SK-N-SH (cell line): ENCODE results near the gene SLC7A8. TPM values are rescaled to one million over a fixed set of nuclear protein-coding genes. Genes with fewer than 3 reads are reported as not detected.

Experiments used
- CTCF ChIA-PET: fragments of 300-600, 350-600 bp; formaldehyde crosslinking; extraction: SDS; loops from one replicate; lab custom pipeline; 2021; lab: Yijun Ruan, JAX
- POLR2A ChIA-PET: fragments of 350-600 bp; sonication (Branson Sonifier 250); formaldehyde crosslinking; extraction: SDS; loops from one replicate; lab custom pipeline; 2020; ENCODE audit warnings: antibody characterized with exemption, inconsistent platforms; lab: Yijun Ruan, JAX
- DNase-seq: peaks from one replicate; pipeline ENCODE4 v3.0.0; 2012
- H2AFZ ChIP-seq: fragments of 200-600 bp; sonication (generic); 2 replicates; pipeline ENCODE4 v1.8.1; 2016; ENCODE audit warnings: antibody characterized with exemption, mild to moderate bottlenecking, low read depth
- H3F3A ChIP-seq: fragments of 200-600 bp; sonication (generic); replicated peaks from 2 replicates; pipeline ENCODE3; 2016; ENCODE audit warnings: antibody characterized with exemption, mild to moderate bottlenecking; ENCODE audit not compliant: insufficient read depth
- H3K27ac ChIP-seq, 2 experiments: fragments of 200-500 bp in 1 of 2; fragments of 200-600 bp in 1 of 2; sonication (Bioruptor generic) in 1 of 2; sonication (generic), shearing (Covaris generic) in 1 of 2; 2 replicates each; pipeline versions ENCODE4 v1.5.1 to v1.6.1; 2014 to 2016; ENCODE audit warnings: low read depth in 2 of 2, inconsistent platforms in 1 of 2, low read length in 1 of 2, mild to moderate bottlenecking in 1 of 2, mixed read lengths in 1 of 2
- H3K27me3 ChIP-seq: fragments of 200-600 bp; sonication (generic), shearing (Covaris generic); 2 replicates; pipeline ENCODE4 v1.6.1; 2016; ENCODE audit warnings: mixed run types; ENCODE audit not compliant: insufficient read depth
- H3K36me3 ChIP-seq, 2 experiments: fragments of 200-500 bp in 1 of 2; fragments of 200-600 bp in 1 of 2; sonication (Bioruptor generic) in 1 of 2; sonication (generic) in 1 of 2; replicated peaks in 1 of 2; 2 replicates each; pipeline versions ENCODE3 to v1.5.1; 2014 to 2016; ENCODE audit warnings: low read length in 1 of 2, mild to moderate bottlenecking in 1 of 2; ENCODE audit not compliant: insufficient read depth in 2 of 2, control insufficient read depth in 1 of 2
- H3K4me1 ChIP-seq, 2 experiments: fragments of 200-500 bp in 1 of 2; fragments of 200-600 bp in 1 of 2; sonication (Bioruptor generic) in 1 of 2; sonication (generic), shearing (Covaris generic) in 1 of 2; 2 replicates each; pipeline versions ENCODE4 v1.5.1 to v1.6.1; 2014 to 2016; ENCODE audit warnings: low read depth in 1 of 2, low read length in 1 of 2, mixed run types in 1 of 2; ENCODE audit not compliant: insufficient read depth in 2 of 2, control insufficient read depth in 1 of 2
- H3K4me2 ChIP-seq: fragments of 200-600 bp; sonication (generic), shearing (Covaris generic); 2 replicates; pipeline ENCODE4 v1.6.1; 2017; ENCODE audit warnings: mixed run types
- H3K4me3 ChIP-seq, 2 experiments: fragments of 200-500 bp in 1 of 2; fragments of 200-600 bp in 1 of 2; sonication (Bioruptor generic) in 1 of 2; sonication (generic), shearing (Covaris generic) in 1 of 2; 2 replicates each; pipeline versions ENCODE4 v1.5.1 to v1.8.1; 2014 to 2016; ENCODE audit warnings: low read depth in 2 of 2, inconsistent platforms in 1 of 2, low read length in 1 of 2, mild to moderate bottlenecking in 1 of 2, mixed read lengths in 1 of 2, moderate library complexity in 1 of 2
- H3K79me2 ChIP-seq: fragments of 200-600 bp; sonication (generic); 2 replicates; pipeline ENCODE4 v1.8.1; 2017; ENCODE audit warnings: mild to moderate bottlenecking; ENCODE audit not compliant: insufficient read depth
- H3K9ac ChIP-seq: fragments of 200-600 bp; sonication (generic); 2 replicates; pipeline ENCODE4 v1.6.1; 2017; ENCODE audit warnings: mixed run types
- H3K9me2 ChIP-seq: fragments of 200-600 bp; sonication (generic); 2 replicates; pipeline ENCODE4 v1.6.1; 2017; ENCODE audit warnings: mixed run types
- H3K9me3 ChIP-seq: fragments of 200-600 bp; sonication (generic); 2 replicates; pipeline ENCODE4 v1.6.1; 2017; ENCODE audit warnings: mixed run types, mild to moderate bottlenecking, moderate library complexity
- H4K20me1 ChIP-seq: fragments of 200-600 bp; sonication (generic); 2 replicates; pipeline ENCODE4 v1.6.1; 2017; ENCODE audit warnings: mild to moderate bottlenecking, mixed run types; ENCODE audit not compliant: insufficient read depth
- EZH2phosphoT487 ChIP-seq: fragments of 200-600 bp; sonication (generic); IDR thresholded peaks from 2 replicates; pipeline ENCODE4 v1.6.1; 2017; ENCODE audit warnings: low read depth, mixed run types, mild to moderate bottlenecking, antibody characterized with exemption, moderate library complexity, borderline replicate concordance
- FOXJ3 ChIP-seq: sonication (generic); formaldehyde crosslinking; IDR thresholded peaks from 2 replicates; pipeline ENCODE4 v1.5.1; 2020; ENCODE audit warnings: mild to moderate bottlenecking, missing genetic modification reagents
- NRF1 ChIP-seq: IDR thresholded peaks from 2 replicates; pipeline ENCODE4 v1.6.1; 2012; ENCODE audit warnings: low read depth, mild to moderate bottlenecking, low read length
- PBX3 ChIP-seq: IDR thresholded peaks from 2 replicates; pipeline ENCODE4; 2012
- RCOR1 ChIP-seq: fragments of 150-350 bp; IDR thresholded peaks from 2 replicates; pipeline ENCODE4 v1.6.1; 2017; ENCODE audit warnings: antibody characterized with exemption, low read length
- USF1 ChIP-seq: IDR thresholded peaks from 2 replicates; pipeline ENCODE4 v1.4.0; 2012; ENCODE audit warnings: low read depth, borderline replicate concordance
- YY1 ChIP-seq: IDR thresholded peaks from 2 replicates; pipeline ENCODE4 v1.4.0; 2012; ENCODE audit warnings: low read depth, mild to moderate bottlenecking
- ZBTB33 ChIP-seq: IDR thresholded peaks from 2 replicates; pipeline ENCODE4 v1.4.0; 2012; ENCODE audit warnings: low read depth, borderline replicate concordance
- WGBS: methylation state at CpG from one replicate; pipeline ENCODE4 v1.1.6; 2017; ENCODE audit warnings: low lambda C conversion rate; 5-methylcytosine and 5-hydroxymethylcytosine counted together
- polyA plus RNA-seq, 3 experiments: library from polyadenylated mRNA; depleted of rRNA; stranded (reverse); fragments of >200 nt; gene quantifications; 2 replicates each; pipeline ENCODE4 v1.2.3, GENCODE V29; 2012

The SLC7A8 gene
- polyA plus RNA-seq, 1 of the 3 experiments (the other 2 are of a cell fraction), result 1.4 TPM

- H3K4me3 ChIP-seq, result no peak overlapping the region
- H3K36me3 ChIP-seq, result no peaks in the 10 kb centered on the region
- no peak overlapping the region for H3K4me2 ChIP-seq
- H3K27ac ChIP-seq, result no peak overlapping the region
- no peak for TF ChIP-seq PBX3
- TF ChIP-seq USF1, result no peak
- no peak for TF ChIP-seq ZBTB33
- no peak for TF ChIP-seq EZH2phosphoT487
- no peak for TF ChIP-seq RCOR1
- TF ChIP-seq NRF1, result no peak
- no peak overlapping the region for H3K9ac ChIP-seq
- no peaks in the 10 kb centered on the region for H3K9me3 ChIP-seq
- ChIA-PET CTCF (interaction anchor here (1.4 to 2.1 kb wide), 2 partner anchors 11 to 40 kb away, joined by 3 to 6 read pairs; no protein-coding TSS in a partner anchor), POLR2A (no interaction called here)
- no peaks in the 10 kb centered on the region for H3F3A ChIP-seq
- H3K4me1 ChIP-seq, result no peaks in the 10 kb centered on the region; a peak in 1 of 4 replicates
- DNase-seq, result no peak
- WGBS, result 30% methylated on average over 4 of the region's 4 CpGs
- no peaks in the 10 kb centered on the region for H3K79me2 ChIP-seq
- no peak overlapping the region for H2AFZ ChIP-seq
- no peaks in the 10 kb centered on the region for H3K9me2 ChIP-seq
- H4K20me1 ChIP-seq, result no peaks in the 10 kb centered on the region
- H3K27me3 ChIP-seq, result peaks cover 9% of the 10 kb centered on the region; the same call in 1 of the 2 replicates
Measured at GRCh38 chr14:23146980-23147379, 36.5 kb downstream of the SLC7A8 start.

GRCh38 chr14:23146351-23146910 is 37.0 kb downstream of the SLC7A8 start:
- Histone ChIP-seq H3K9me3 (no peaks in the 10 kb centered on the region), H3K9ac (no peak overlapping the region), H4K20me1 (no peaks in the 10 kb centered on the region), H3K79me2 (no peaks in the 10 kb centered on the region), H3F3A (no peaks in the 10 kb centered on the region), H3K27ac (no peak overlapping the region), H3K4me3 (no peak overlapping the region), H3K27me3 (peaks cover 9% of the 10 kb centered on the region; the same call in 1 of the 2 replicates), H3K4me1 (no peaks in the 10 kb centered on the region; a peak in 1 of 4 replicates), H3K9me2 (no peaks in the 10 kb centered on the region), H3K36me3 (no peaks in the 10 kb centered on the region), H3K4me2 (no peak overlapping the region), H2AFZ (no peak overlapping the region)
- DNase-seq, result no peak
- ChIA-PET POLR2A (no interaction called here), CTCF (interaction anchor here (1.4 to 2.1 kb wide), 2 partner anchors 10 to 40 kb away, joined by 3 to 6 read pairs; no protein-coding TSS in a partner anchor)
- no peak for TF ChIP-seq YY1
- TF ChIP-seq NRF1, result no peak
- TF ChIP-seq FOXJ3 (CRISPR knock-in tag), result no peak
- WGBS, result 21% methylated on average over 2 of the region's 2 CpGs
